Superior temporal gyrus (tissue), 1 donor: ENCODE measurements around the gene CGREF1.
"Not testable (repeated sequence)": the region's sequence is repeated elsewhere in the genome, so short reads cannot be mapped to it uniquely, and the experiment has no call there.

Experiments
- DNase-seq: peaks from one replicate; pipeline ENCODE4 v3.0.0-alpha.2; 2016; ENCODE audit errors: extremely low spot score

The CGREF1 gene

DNA sequence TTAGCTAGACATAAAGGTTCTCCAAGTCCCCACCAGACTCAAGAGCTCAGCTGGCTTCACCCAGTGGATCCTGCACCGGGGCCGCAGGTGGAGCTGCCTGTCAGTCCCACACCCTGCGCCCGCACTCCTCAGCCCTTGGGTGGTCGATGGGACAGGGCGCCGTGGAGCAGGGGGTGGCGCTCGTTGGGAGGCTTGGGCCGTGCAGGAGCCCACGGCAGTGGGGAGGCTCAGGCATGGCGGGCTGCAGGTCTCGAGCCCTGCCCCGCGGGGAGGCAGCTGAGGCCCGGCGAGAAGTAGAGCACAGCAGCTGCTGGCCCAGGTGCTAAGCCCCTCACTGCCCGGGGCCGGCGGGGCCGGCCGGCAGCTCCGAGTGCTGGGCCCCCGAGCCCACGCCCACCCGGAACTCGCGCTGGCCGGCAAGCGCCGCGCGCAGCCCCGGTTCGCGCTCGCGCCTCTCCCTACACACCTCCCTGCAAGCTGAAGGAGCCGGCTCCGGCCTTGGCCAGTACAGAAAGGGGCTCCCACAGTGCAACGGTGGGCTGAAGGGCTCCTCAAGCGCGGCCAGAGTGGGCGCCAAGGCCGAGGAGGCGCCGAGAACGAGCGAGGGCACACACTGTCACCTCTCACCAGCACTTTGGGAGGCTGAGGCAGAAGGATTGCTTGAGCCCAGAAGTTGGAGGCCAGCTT, 7.4 kb downstream of the CGREF1 start:
- DNase-seq, result not testable (repeated sequence)

DNA sequence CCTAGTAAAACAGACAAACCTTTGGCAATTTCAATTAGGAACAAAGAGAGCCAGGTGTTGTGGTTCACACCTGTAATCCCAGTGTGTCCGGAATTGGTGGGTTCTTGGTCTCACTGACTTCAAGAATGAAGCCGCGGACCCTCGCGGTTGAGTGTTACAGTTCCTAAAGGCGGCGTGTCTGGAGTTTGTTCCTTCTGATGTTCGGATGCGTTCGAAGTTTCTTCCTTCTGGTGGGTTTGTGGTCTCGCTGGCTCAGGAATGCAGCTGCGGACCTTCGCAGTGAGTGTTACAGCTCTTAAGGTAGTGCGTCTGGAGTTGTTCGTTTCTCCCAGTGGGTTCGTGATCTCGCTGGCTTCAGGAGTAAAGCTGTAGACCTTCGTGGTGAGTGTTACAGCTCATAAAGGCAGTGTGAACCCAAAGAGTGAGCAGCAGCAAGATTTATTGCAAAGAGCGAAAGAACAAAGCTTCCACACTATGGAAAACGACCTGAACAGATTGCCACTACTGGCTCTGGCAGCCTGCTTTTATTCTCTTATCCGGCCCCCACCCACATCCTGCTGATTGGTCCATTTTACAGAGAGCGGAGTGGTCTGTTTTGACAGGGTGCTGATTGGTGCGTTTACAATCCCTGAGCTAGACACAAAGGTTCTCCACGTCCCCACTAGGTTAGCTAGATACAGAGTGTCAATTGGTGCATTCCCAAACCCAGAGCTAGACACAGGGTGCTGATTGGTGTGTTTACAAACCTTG, 8.2 kb downstream of the CGREF1 start:
- DNase-seq, result not testable (repeated sequence)

DNA sequence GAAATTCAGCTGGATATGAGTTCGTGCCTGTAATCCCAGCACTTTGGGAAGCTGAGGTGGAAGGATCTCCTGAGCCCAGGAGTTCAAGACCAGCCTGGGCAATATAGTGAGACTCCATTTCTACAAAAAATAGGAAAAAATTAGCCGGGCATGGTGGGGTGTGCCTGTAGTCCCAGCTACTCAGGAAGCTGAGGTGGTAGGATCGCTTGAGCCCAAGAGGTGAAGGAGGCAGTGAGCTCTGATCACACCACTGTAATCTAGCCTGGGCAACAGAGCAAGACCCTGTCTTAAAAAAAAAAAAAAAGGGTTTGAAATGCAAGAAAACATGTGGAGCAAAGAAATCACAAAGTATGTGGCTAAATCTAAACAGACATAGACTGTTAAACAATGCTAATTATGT, 9.8 kb downstream of the CGREF1 start:
- DNase-seq, result no peak

DNA sequence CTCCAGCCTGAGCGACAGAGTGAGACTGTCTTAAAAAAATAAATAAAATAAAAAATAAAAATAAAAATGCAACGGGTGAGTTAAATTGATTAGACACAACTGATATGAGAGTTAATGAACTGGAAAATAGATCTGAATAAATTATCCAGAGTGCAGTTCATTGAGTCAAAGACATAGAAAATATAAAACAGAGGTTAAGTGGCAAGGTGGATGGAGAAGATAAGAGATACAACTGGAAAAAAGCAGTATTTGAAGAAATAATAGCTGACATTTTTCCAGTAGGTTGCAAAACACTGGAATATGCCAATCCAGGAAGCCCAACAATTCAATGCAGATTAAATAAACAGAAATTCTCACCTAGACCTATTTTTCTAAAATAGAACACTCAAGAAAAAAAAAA, 10.7 kb downstream of the CGREF1 start:
- DNase-seq, result no peak

DNA sequence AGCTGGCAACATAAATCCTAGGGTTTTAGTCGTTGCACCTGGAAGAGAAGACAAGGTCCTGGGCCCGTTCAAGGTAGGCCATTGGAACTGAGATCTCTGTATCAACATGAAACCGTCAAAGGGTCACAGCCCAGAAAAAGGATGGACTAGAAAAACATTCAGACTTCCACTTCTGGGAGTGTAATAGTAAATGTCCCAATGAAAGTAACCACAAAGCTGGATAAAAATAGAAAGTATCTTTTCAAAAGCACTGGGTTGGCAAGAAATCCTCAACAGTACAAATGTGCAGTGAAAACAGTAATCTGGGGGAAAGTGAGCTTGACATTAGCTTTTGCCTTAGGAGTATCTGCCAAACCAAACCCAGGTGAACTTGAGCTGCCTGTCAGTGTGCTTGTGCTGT, 12.9 kb downstream of the CGREF1 start:
- no peak for DNase-seq

DNA sequence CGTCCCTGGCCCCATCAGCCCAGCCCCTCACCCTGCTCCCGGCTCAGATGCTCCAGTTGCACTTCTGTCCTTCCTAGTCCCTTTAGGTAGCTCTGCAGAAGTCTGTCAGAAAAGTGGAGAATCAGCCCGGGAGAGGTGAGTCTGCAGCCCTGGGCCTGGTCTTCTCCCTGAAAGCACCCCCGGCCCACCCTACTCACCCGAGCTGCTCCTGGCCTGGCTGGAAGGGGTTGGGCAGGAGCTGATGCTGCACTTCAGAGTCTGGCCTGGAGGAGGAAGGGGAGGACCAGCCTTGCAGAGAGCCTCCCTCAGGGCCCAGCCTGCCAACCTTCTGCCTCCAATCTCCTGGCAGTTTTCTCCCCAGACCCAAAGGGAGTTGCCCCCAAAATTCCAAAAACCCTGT, 16.6 kb downstream of the CGREF1 start:
- no peak for DNase-seq

DNA sequence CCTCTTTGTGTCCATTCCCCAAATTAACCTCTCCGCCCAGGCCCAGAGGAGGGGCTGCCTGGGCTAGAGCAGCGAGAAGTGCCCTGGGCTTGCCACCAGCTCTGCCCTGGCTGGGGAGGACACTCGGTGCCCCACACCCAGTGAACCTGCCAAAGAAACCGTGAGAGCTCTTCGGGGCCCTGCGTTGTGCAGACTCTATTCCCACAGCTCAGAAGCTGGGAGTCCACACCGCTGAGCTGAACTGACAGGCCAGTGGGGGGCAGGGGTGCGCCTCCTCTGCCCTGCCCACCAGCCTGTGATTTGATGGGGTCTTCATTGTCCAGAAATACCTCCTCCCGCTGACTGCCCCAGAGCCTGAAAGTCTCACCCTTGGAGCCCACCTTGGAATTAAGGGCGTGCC, 18.9 kb downstream of the CGREF1 start:
- no peak for DNase-seq

DNA sequence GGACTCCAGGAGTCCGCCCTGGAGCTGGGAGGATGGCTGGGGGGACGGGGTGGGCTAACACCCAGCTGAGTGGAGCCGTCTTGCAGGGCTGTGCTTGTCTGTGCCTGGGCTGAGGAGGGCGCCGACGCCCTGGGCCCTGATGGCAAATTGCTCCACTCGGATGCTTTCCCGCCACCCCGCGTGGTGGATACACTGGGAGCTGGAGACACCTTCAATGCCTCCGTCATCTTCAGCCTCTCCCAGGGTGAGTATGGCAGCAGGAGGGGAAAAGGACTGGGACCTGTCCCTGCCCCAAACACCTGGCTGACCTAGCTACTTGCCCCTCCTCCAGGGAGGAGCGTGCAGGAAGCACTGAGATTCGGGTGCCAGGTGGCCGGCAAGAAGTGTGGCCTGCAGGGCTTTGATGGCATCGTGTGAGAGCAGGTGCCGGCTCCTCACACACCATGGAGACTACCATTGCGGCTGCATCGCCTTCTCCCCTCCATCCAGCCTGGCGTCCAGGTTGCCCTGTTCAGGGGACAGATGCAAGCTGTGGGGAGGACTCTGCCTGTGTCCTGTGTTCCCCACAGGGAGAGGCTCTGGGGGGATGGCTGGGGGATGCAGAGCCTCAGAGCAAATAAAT, 19.5 kb downstream of the CGREF1 start:
- DNase-seq, result no peak

DNA sequence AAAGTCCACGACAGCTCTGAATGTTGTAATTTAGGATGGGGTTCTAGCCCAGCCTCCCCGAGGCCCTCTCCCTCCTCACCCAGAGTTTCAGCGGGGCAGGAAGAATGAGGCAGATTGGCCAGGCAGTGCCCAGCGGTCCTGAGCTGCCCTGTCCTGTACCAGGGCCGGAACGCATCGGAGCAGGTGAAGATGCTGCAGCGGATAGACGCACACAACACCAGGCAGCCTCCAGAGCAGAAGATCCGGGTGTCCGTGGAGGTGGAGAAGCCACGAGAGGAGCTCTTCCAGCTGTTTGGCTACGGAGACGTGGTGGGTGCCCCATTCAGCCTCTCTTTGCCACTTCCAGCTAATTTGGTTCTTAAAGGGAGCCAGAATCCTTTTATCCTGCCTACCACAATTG, 21.6 kb downstream of the CGREF1 start:
- no peak for DNase-seq

DNA sequence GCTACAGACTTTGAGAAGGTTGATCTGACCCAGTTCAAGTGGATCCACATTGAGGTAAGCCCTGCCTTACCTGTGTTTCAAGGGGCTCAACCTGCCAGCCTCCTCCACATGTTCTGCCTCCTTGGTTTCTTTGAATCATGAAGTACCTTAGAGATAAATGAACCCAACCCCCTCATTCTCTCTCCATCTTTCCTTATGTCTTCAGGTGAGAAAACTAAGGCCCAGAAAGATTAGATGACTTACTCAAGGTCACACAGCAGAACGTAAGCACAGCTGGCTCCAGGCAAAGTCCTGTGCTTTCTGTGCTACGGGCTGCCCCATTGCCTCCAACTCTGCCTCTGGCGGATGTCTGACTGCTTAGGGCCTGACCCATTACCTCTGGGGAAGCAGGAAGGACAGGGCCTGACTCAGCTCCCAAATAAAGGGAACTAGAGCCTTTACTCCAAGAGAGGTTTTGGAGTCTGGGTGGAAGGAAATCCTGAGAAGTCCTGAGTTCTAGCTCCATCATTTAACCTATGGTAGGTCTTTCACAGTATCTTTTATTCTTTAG, 22.1 kb downstream of the CGREF1 start:
- no peak for DNase-seq

DNA sequence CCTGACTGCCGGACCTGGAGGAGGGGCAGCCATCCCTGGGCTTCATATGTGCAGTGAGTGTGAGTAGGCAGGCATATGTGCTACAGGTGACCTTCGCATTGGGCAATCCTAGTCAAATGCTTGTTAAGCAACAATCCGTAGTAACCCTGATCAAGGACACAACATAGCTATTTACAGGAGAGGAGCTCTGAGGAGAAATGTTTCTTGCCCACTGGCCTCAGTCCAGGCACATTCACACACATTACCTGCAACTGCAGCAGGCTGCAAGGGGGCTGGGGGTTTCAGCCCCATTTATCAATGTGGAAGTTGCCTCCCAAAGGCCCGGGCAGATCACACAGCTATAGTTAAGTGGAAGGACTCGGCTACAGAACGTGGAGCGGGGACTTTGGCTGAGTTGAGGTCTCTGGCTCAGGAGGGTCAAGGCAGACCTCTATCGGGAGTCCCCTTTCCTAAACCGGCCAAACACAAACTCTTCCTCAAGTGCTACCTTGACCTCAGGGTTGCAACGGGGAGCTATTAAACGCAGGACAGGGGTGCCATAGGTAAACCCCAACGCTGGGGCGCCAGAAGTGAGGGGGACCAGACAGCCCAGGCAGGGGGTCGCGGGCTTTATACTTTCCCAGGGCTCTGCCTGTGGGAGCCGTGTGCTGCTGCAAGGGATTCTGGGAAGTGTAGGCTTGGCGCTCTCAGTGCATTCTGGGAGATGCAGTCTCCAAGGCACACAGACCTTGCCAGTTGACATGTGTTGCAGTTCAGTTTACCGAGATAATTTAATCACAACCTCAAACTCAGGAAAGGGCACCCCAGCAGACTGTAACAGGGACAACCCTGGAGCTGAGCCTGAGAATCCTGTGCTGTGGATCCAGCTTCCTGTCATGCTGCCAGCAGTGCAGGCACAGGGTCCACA, 22.9 kb downstream of the CGREF1 start:
- peak; percentile 89 for DNase-seq

DNA sequence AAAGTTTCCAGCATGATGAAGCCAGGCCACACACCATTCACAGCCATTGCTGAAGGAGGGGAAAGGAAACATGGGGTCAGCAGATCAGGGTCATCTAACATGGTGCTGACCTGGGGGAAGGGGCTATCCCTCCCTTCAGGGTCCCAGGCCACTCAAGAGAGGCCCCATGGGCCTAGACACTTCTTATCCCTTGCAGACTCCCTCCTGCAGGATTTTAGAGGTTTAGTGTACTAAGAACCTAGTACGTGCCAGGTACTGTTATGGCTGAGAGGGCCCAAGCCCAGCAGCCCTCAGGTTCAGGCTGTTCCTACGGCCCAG, 23.5 kb downstream of the CGREF1 start:
- no peak for DNase-seq

DNA sequence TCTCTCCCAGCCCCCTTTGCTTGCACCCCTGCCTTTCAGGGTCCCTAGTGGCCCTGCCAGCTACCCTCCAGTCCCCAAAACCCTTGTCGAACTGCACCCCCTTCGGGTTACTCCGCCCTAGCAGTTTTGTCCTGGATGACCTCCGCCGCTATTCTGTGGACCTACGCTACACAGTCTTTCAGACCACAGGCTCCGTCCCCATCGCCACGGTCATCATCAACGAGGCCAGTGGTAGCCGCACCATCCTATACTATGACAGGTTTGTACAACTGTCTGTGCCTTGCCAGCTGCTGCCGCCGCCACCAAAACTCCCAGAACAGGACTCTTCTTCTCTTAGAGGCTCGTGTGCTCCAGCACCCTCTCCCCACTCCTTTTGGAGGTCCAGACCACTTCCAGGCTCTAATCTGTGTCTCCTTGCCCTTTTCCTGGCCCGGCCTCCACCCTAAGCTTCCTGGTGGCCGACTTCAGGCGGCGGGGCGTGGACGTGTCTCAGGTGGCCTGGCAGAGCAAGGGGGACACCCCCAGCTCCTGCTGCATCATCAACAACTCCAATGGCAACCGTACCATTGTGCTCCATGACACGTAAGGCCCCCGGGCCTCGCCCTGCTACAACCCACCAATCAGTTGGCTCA, 24.5 kb downstream of the CGREF1 start:
- DNase-seq, result no peak

DNA sequence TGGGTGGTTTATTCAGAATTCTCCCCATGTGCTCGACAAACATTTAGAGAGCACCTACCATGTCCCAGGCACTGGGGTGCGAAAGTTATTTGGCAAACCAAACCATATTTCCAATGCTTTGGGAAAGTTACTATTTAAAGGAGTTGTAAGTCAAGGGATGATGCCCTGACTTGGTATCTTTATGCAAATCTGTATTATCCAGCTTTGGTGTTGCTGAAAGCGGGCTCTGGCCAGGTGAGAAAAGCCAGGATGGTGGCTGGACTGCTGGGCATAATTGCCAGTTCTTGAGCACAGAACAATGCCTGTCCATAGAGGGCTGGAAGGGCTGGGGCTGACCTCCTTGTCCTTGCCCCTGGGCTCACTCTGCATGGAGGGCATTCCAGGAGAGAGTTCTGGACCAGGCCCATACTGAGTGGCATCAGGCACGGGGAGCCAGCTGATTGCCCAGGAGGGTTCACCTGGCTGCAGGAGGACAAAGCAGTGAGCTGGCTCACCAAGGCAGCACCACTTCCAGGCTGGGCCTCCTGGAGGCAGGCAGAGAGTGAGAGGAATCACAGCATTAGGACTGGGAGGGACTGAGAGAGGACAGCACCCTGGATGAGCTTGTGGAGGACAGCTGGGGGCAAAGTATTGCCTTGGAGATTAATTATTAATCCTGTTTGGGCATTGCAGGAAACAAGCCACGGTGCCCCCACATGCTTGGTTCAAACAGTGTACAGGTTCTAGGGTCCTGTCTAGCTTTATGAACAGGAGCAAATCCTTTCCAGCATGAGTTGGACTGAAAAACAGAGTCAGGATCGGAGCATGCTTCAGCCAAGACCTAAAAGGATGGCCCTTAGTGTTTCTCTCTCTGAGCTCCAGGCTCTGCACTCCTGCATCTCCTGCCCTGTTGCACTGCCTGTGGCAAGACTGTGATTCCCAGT, 25.2 kb downstream of the CGREF1 start:
- DNase-seq, result no peak

DNA sequence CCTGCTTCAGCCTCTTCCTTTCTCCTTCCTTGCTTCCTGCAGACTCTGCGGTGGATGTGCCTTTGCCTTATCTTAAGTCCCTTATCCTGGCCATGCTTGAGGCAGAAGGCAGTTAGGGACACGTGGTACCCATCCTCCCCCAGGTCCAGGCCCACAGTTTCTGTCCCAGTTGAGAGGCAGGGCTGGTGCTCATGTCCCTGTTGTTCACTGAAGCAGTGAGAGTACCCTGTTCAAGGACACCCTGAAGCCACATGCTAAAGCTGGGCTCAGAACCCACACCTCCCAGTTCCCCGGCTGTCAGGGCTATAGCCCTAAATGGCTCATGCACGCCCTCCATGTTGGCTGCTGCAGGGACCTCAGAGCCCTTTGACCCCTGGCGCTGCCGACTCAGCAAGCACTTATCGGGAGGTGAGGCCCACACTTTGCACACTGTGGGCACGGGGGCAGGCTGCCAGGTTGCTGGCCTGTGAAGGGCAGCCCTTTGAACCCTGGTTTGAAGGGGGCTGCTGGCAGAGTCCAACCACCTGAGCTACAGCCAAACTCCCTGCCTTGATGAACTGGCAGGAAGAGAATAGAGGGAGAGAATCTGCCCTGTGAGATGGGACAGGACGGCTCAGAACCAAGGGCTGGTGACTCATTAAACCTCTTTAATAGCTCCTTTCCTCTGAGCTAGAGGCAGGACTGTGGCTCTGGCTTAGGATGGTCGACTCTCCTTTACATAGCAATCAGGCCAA, 26.1 kb downstream of the CGREF1 start:
- DNase-seq, result no peak

DNA sequence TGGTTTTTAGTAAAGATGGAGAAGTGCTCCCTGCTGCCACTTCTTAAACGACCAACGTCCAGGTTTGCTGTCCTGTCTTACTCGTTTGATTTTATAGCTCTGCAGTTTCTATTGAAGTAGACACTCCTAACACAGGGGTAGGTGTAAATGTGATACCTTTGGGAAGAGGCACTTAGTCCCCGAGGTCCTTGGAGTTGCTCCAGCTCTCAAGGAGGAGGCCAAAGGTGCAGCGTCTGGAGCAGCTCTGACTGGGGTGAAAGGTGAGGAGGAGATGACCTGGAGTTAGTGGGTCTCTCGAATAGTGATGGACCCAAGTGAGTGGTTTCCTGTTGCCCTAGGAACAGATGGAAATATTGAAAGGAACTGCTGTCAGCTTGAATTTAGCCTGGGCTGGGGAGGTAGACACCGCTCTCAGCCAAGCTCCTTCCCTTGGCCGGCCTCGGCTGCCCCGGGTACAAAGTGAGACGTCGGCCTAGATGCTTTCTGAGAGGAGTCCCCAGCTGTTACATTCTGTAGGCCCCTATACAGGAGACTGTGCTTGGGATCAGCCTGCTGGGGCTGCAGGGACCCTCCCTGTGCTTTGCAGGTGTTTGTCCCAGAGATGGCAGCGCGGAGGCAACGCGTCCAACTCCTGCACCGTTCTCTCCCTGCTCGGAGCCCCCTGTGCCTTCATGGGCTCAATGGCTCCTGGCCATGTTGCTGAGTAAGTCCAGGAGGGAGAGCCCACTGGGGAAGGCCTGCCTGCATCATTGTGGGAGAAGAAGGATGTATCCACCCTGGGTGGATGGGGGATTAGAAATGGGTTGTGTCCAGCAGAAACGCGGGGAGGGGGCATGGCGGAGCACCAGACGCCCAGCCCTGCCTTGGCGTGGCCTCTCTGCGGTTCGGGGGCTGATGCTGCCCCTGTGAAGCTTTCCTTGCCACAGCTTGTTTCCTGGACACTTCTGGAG, 26.9 kb downstream of the CGREF1 start:
- DNase-seq, result no peak

DNA sequence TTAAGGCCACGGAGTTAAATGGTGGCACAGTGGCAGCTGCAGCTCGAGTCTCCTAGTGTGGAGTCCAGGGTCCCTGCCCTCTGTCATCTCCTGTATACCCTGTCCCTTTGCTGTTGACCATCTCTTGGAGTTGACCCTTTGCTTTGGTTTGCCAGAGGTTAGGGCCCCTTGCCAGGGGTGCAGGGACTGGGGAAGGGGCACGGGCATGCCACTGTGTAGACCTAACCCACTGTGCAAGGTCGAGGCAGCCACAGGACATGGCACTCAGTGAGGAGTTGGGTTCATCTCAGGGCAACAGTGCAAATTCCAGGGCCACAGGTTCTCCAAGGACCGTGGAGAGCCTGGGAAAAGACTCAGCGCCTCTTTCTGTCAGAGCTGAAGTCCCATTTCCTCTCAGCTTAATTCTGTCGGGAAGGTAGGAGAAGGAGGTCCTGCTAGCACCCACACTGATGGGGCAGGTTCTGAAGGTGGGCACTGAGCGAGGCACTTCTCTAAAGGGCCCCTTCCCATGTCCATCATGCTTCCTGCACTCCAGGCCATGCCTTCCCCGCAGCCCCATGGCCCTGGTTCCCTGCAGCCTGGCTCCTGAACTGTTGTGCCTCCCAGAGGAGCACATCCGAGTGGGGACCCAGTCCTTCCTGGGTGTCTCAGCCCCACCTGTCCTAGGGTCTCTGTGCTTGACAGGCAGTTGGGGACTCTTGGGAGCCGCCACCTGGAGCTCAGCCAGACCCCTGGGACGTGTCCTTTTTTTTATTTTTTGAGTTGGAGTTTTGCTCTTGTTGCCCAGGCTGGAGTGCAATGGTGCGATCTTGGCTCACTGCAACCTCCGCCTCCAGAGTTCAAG, 29.6 kb downstream of the CGREF1 start:
- no peak for DNase-seq

DNA sequence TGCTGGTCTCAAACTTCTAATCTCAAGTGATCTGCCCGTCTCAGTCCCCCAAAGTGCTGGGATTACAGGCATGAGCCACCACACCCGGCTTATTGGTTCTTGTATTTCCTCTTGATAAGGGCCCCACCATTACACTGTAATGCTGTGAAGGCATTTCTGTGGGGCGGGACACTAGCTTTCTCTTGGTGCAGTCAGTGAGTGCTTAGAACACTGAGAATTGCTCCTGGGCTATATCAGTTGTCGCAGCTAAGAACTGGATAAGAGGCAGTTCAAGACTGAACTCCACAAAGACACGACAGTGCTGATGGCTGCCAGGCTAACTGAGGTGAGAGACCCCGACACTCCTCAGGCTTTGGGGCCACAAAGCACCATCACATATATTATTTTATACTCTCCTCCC, 30.3 kb downstream of the CGREF1 start:
- no peak for DNase-seq
